Uterus (tissue), 4 donors: ENCODE results near the gene ULK4. TPM values are rescaled to one million over a fixed set of nuclear protein-coding genes. Genes with fewer than 3 reads are reported as not detected.

Source experiments
- DNase-seq, 2 donors: peaks; one replicate each; pipeline ENCODE4 v3.0.0-alpha.2; 2019 to 2020
- H3K27ac ChIP-seq, 2 donors: fragments of 200-600 bp; sonication (generic); 1 replicate in 1 of 2; 2 replicates in 1 of 2; pipeline ENCODE4 v1.5.1; 2016 to 2018
- H3K27me3 ChIP-seq, 2 donors: fragments of 200-600 bp; sonication (generic); one replicate each; pipeline ENCODE4 v1.5.1; 2018 to 2019; ENCODE audit warnings: control low read depth in 1 of 2
- H3K36me3 ChIP-seq, 2 donors: fragments of 200-600 bp; sonication (generic); one replicate each; pipeline ENCODE4 v1.5.1; 2019; ENCODE audit warnings: control low read depth in 1 of 2
- H3K4me1 ChIP-seq, 2 donors: fragments of 200-600 bp; sonication (generic); one replicate each; pipeline ENCODE4 v1.5.1; 2018 to 2019; ENCODE audit warnings: control low read depth in 1 of 2
- H3K4me3 ChIP-seq, 2 donors: fragments of 200-600 bp; sonication (generic); 1 replicate in 1 of 2; 2 replicates in 1 of 2; pipeline ENCODE4 v1.5.1; 2018 to 2019; ENCODE audit warnings: mild to moderate bottlenecking in 1 of 2
- H3K9me3 ChIP-seq, 2 donors: fragments of 200-600 bp; sonication (generic); one replicate each; pipeline ENCODE4 v1.5.1; 2019; ENCODE audit warnings: control low read depth in 1 of 2
- CTCF ChIP-seq, 4 experiments: fragments of 200-600 bp in 2 of 4; fragments of 450-650 bp in 2 of 4; sonication (generic) in 2 of 4; IDR thresholded peaks; one replicate each; pipeline ENCODE4 v1.5.1; 2016 to 2019; ENCODE audit warnings: antibody characterized with exemption in 4 of 4, mild to moderate bottlenecking in 2 of 4, moderate library complexity in 1 of 4
- POLR2A ChIP-seq, 2 donors: fragments of 450-650 bp; IDR thresholded peaks; one replicate each; pipeline ENCODE4 v1.6.1; 2016; ENCODE audit warnings: antibody characterized with exemption in 2 of 2, mild to moderate bottlenecking in 1 of 2, moderate library complexity in 1 of 2
- intact Hi-C: fragments of 100-400 bp; cut with DNase I; formaldehyde crosslinking; loops from one replicate; pipeline ENCODE4 v1.15.1; 2023; ENCODE audit warnings: low total_unique reads
- total RNA-seq, 4 donors: library from RNA; depleted of rRNA in 3 of 4; stranded (reverse); fragments of >200 nt in 3 of 4; gene quantifications; one replicate each; pipeline versions ENCODE4 v1.1.0 to v1.2.4, GENCODE V29; 2014 to 2023
- donor health status: DM: yes; HTN: yes; CAD: no.

Gene ULK4
- total RNA-seq, 4 donors from 2014 or later, result 8.7 to 118 (median 26.1) TPM

- no peaks in the 10 kb centered on the region for H3K4me1 ChIP-seq
Observed at GRCh38 chr3:41301548-41301947, 660.4 kb downstream of the ULK4 start.

GRCh38 chr3:41299036-41299435 lies 662.9 kb downstream of the ULK4 start:
- H3K4me3 ChIP-seq, result no peak overlapping the region
- TF ChIP-seq CTCF (IDR thresholded peaks at IDR 0.05), result no peak
- TF ChIP-seq POLR2A (IDR thresholded peaks at IDR 0.05), result no peak
- no peaks in the 10 kb centered on the region for H3K4me1 ChIP-seq
- no peaks in the 10 kb centered on the region for H3K36me3 ChIP-seq
- no peaks in the 10 kb centered on the region for H3K9me3 ChIP-seq
- no peak for DNase-seq
- H3K27me3 ChIP-seq, result no peaks in the 10 kb centered on the region
- no peak overlapping the region for H3K27ac ChIP-seq
- intact Hi-C loops, result no loop called here

More at GRCh38 chr3:41301548-41301947, 660.4 kb downstream of the ULK4 start:
- no peak for DNase-seq
- Histone ChIP-seq H3K36me3 (no peaks in the 10 kb centered on the region), H3K27me3 (no peaks in the 10 kb centered on the region), H3K9me3 (no peaks in the 10 kb centered on the region), H3K4me3 (no peak overlapping the region), H3K27ac (no peak overlapping the region)
- TF ChIP-seq CTCF (IDR thresholded peaks at IDR 0.05) (no peak), POLR2A (IDR thresholded peaks at IDR 0.05) (no peak)
- intact Hi-C loops, result no loop called here

GRCh38 chr3:41297750-41298149 lies 664.2 kb downstream of the ULK4 start:
- Histone ChIP-seq H3K27ac (no peak overlapping the region), H3K27me3 (no peaks in the 10 kb centered on the region), H3K36me3 (no peaks in the 10 kb centered on the region), H3K9me3 (no peaks in the 10 kb centered on the region), H3K4me3 (no peak overlapping the region), H3K4me1 (no peaks in the 10 kb centered on the region)
- DNase-seq, result no peak
- intact Hi-C loops, result no loop called here
- no peak for TF ChIP-seq POLR2A (IDR thresholded peaks at IDR 0.05)
- no peak for TF ChIP-seq CTCF (IDR thresholded peaks at IDR 0.05)

GRCh38 chr3:41296556-41296955 lies 665.3 kb downstream of the ULK4 start:
- DNase-seq, result no peak
- H3K27ac ChIP-seq, result no peak overlapping the region
- TF ChIP-seq CTCF (IDR thresholded peaks at IDR 0.05) (no peak), POLR2A (IDR thresholded peaks at IDR 0.05) (no peak)
- no peaks in the 10 kb centered on the region for H3K27me3 ChIP-seq
- no peaks in the 10 kb centered on the region for H3K9me3 ChIP-seq
- no peak overlapping the region for H3K4me3 ChIP-seq
- intact Hi-C loops, result no loop called here
- H3K4me1 ChIP-seq, result no peaks in the 10 kb centered on the region
- no peaks in the 10 kb centered on the region for H3K36me3 ChIP-seq

GRCh38 chr3:41295740-41296139 lies 666.2 kb downstream of the ULK4 start:
- H3K27me3 ChIP-seq, result no peaks in the 10 kb centered on the region
- intact Hi-C loops, result no loop called here
- no peak overlapping the region for H3K27ac ChIP-seq
- no peaks in the 10 kb centered on the region for H3K9me3 ChIP-seq
- TF ChIP-seq POLR2A (IDR thresholded peaks at IDR 0.05) (no peak), CTCF (IDR thresholded peaks at IDR 0.05) (no peak)
- H3K36me3 ChIP-seq, result no peaks in the 10 kb centered on the region
- H3K4me1 ChIP-seq, result no peaks in the 10 kb centered on the region
- H3K4me3 ChIP-seq, result no peak overlapping the region
- no peak for DNase-seq
